Measurements from ENCODE around the gene PLPP3. TPM values are rescaled to one million over a fixed set of nuclear protein-coding genes. Genes with fewer than 3 reads are reported as not detected.

Gene PLPP3
- total RNA-seq, 1 experiment from 2014 or later: 26.7 TPM

DNA sequence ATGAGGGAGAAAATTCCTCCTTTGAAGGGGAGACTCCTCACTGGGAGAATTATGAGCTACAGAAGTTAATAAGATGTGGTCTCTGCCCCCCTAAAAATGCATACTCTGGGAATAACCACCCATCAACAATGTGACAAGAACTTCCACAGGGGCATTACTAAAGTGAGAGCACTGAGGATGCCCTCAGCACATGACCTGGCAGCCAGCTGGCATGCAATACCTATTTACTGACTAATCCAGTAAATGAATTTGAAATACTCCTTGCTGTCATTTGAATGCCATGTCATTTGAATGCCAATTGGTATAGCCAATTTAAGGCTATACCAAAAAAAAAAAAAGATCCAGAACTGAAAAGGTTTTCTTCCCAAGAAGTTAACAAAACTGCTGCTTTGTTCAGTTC is 30.8 kb downstream of the PLPP3 start:
- Histone ChIP-seq H3K27me3 (ENCODE audit: insufficient read depth, low read length) (no peaks in the 10 kb centered on the region), H3T11ph (ENCODE audit: low read length) (no peak overlapping the region), H2BK12ac (ENCODE audit: insufficient read length, low read depth, low read length) (no peak overlapping the region), H2BK15ac (ENCODE audit: low read depth, low read length) (no peak overlapping the region), H3K4ac (ENCODE audit: low read depth, low read length) (no peak overlapping the region), H3K23ac (ENCODE audit: insufficient read length, low read depth, low read length) (no peak overlapping the region), H2AFZ (ENCODE audit: low read length) (no peak overlapping the region), H4K8ac (replicated peaks; ENCODE audit: insufficient read length, low read depth, low read length) (no peak overlapping the region), H3K14ac (ENCODE audit: insufficient read depth, low read length) (no peak overlapping the region), H3K4me2 (ENCODE audit: insufficient read depth, insufficient read length, low read length) (no peak overlapping the region), H4K5ac (ENCODE audit: insufficient read length, low read depth, low read length) (no peak overlapping the region), H2BK5ac (ENCODE audit: insufficient read length, low read length) (no peak overlapping the region), H3K18ac (ENCODE audit: insufficient read length, low read depth, low read length) (no peak overlapping the region), H3K27ac (ENCODE audit: insufficient read length, low read depth, low read length) (no peak overlapping the region), H4K91ac (ENCODE audit: insufficient read length, low read depth, low read length) (no peak overlapping the region), H3K9ac (ENCODE audit: extremely low read depth, insufficient read length, low read length) (no peak overlapping the region), H3K4me1 (ENCODE audit: insufficient read depth, low read length) (peaks cover 58% of the 10 kb centered on the region), H2BK20ac (ENCODE audit: low read depth, low read length, poor library complexity, severe bottlenecking) (no peak overlapping the region), H3K79me1 (ENCODE audit: insufficient read depth, low read depth, low read length, poor library complexity, severe bottlenecking) (peaks cover 8% of the 10 kb centered on the region), H2BK120ac (ENCODE audit: low read depth, low read length, poor library complexity, severe bottlenecking) (no peak overlapping the region), H4K20me1 (ENCODE audit: control insufficient read depth, insufficient read depth, insufficient read length) (no peaks in the 10 kb centered on the region), H3K9me3 (ENCODE audit: control insufficient read depth, low read depth, low read length) (no peaks in the 10 kb centered on the region), H3K23me2 (ENCODE audit: insufficient read length, low read depth, low read length, poor library complexity, severe bottlenecking) (peaks cover 4% of the 10 kb centered on the region), H3K56ac (ENCODE audit: insufficient read length, low read depth, low read length) (no peak overlapping the region), H2AK5ac (ENCODE audit: insufficient read length, low read length) (no peak overlapping the region), H3K79me2 (ENCODE audit: insufficient read depth, low read length) (peaks cover 36% of the 10 kb centered on the region; the same call in 1 of the 2 replicates)
- Mint-ChIP-seq H3K27ac (peak overlapping the region in 1 of 3 experiments; percentile 24; a peak in 2 of 7 replicates), H3K4me3 (no peak overlapping the region), H3K36me3 (ENCODE audit: insufficient read depth in 1 of 3, low read depth in 3 of 3) (peaks cover 0 to 14% (median 4%) of the 10 kb centered on the region in 3 experiments; a peak in 4 of 7 replicates), H3K9me3 (no peaks in the 10 kb centered on the region), H3K27me3 (ENCODE audit: low read depth) (no peaks in the 10 kb centered on the region), H3K4me1 (peaks cover 92 to 95% of the 10 kb centered on the region in 2 experiments)
- TF ChIP-seq CTCF (conservative IDR thresholded peaks at IDR 0.05): no peak
- no peak for DNase-seq

Data from H9 (cell line).